Fibroblast of pulmonary artery (primary cell): ENCODE measurements around the gene ANKRD39.

Source experiments
- DNase-seq: peaks from one replicate; pipeline ENCODE4 v3.0.0-alpha.2; 2010; ENCODE audit warnings: low read depth
- H3K4me3 ChIP-seq: replicated peaks from 2 replicates; pipeline ENCODE4 v1.5.1; 2011; ENCODE audit warnings: low read depth, mild to moderate bottlenecking, control low read depth, low read length, moderate library complexity
- TF ChIP-seq, protein P1 (sequence below): IDR thresholded peaks from 2 replicates; pipeline ENCODE4 v1.5.1; 2011; ENCODE audit warnings: mild to moderate bottlenecking, control low read depth, low read length, inconsistent platforms; ENCODE audit errors: missing control alignments

ANKRD39 gene

DNA sequence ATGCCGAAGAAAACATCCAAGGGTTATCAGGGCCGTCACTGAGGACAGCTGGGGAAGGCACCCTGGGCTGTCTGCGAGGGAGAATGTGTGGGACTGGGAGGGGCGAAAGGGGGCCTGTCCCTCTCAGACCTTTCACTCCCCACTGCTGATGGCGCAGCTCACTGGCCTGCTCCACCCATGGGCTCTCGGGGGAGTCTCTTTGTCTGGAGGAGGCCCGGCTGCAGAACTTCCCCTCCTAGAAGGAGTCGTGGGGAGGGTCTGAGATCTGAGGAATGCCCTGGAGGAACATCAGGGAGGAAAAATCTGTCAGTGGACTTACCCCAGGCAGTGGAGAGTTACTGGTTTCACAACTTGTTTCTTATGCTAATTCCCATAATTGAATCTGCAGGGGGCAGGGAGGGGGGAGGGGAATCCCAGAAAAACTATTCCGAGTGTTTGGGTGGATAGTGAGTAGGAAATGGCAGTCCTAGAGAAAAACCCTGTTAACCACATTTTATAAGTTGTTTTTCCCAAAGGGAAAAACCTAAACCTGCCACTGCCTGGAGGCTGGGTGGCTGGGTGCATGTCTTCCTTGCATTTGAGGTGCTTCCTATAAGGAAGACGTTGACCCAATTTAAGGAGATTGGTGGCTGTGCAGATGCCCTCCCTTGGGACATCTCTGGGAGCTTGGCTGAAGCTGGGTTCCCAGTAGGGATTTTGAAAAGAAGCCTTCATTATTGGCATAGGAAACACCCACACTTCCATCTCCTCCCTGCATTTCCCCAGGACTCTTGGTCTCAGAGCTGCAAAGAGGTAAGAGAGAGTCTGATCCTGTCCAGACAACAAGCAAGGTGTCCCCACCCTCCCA, 23.8 kb upstream of the ANKRD39 start:
- TF ChIP-seq, protein P1, sequence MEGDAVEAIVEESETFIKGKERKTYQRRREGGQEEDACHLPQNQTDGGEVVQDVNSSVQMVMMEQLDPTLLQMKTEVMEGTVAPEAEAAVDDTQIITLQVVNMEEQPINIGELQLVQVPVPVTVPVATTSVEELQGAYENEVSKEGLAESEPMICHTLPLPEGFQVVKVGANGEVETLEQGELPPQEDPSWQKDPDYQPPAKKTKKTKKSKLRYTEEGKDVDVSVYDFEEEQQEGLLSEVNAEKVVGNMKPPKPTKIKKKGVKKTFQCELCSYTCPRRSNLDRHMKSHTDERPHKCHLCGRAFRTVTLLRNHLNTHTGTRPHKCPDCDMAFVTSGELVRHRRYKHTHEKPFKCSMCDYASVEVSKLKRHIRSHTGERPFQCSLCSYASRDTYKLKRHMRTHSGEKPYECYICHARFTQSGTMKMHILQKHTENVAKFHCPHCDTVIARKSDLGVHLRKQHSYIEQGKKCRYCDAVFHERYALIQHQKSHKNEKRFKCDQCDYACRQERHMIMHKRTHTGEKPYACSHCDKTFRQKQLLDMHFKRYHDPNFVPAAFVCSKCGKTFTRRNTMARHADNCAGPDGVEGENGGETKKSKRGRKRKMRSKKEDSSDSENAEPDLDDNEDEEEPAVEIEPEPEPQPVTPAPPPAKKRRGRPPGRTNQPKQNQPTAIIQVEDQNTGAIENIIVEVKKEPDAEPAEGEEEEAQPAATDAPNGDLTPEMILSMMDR = no peak
- no peak overlapping the region for H3K4me3 ChIP-seq
- DNase-seq = no peak

DNA sequence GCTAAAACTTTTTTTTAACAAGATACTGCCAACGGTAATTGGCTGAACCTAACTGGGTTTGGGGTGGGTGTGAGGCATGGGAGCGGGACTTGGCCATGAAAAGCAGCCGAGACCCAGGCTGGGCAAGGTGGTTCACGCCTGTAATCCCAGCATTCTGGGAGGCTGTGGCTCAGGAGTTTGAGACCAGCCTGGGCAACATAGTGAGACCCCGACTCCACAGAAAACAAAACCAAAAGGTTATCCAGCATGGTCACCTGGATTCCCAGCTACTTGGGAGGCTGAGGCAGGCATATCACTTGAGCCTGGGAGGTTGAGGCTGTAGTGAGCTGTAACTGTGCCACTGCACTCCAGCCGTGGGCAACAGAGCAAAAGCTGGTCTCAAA, 23.1 kb upstream of the ANKRD39 start:
- no peak overlapping the region for H3K4me3 ChIP-seq
- TF ChIP-seq, protein P1 = no peak
- no peak for DNase-seq

DNA sequence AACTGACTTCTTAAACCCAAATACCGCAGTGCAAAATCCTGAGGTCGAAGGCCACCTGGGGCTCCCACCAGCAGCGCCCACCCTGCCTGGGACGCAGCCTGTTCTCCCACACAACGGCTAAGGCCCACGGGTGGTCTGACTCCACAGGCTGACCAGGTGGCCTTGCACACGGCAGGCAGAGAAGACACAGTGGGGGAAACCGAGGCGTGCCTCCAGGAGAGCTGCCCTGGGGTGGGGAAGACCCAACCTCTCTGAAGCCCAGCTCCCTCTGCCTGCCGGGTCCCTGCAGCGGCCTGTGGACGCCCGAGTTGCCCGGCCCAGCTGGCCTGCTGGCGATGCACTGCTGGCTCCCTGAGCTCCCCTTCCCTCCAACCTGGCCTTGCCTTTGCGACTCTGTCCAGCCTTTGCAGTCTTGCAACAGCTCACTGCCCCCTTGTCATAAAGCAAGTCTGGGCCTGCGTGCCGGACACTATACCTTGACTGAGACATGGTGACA, 21.8 kb upstream of the ANKRD39 start:
- TF ChIP-seq, protein P1 = no peak
- H3K4me3 ChIP-seq = no peak overlapping the region

DNA sequence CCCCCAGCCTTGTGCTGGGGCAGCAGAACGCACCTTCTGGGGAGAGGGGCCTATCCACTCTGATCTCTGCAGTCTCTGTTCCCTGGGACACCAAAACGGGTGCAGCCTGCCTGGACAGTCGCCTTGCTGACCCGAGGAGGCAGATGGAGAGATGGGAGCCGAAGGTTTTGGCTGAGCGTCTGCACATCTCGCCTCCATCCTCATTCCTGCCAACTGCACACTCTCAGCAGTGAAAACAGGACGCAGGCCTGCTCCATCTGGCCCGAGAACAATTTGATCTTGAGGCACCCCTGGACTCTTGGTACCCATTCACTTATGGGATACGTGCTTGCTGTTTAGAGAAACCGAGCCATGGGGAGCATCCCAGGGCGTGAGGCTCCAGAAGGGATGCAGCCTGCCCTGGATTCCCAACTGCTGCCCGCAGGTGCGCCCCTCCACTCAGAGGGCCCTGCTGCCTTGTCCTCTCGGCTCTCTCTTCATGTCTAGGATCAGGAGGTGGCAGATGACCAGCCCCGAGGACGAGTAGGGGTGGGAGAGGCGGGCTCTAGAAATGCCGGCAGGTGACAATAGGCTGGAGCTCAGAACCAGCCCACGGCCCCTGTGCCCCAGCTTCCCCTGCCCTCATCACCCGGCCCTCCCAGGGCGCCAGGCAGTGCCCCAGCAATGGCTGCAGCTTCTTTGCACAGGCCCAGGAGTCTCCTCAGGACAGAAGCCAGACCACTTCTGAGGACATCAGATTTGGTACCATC, 21.2 kb upstream of the ANKRD39 start:
- TF ChIP-seq, protein P1 = no peak
- H3K4me3 ChIP-seq = no peak overlapping the region
- no peak for DNase-seq

More for the DNA sequence above, 21.8 kb upstream of the ANKRD39 start:
- no peak for DNase-seq

DNA sequence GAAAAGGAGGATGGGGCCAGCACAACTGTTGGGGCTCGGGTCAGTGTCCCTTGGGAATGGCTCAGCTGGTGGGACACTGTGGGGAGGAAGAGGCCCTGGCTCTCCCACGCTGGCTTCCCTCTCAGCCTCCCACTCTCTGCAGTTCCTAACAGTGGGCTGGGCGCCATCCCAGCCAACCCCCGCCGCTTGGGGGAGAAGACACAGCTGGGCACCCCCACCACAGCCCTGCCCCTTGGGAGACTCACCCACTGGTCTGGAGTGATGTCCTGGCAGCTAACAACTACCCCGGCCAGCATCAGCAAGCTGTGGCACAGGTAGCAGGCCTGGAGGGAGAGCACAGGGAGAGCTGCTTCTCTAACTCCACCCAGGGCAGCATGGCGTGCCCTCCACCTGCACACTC, 20.4 kb upstream of the ANKRD39 start:
- TF ChIP-seq, protein P1 = no peak
- no peak for DNase-seq
- no peak overlapping the region for H3K4me3 ChIP-seq

DNA sequence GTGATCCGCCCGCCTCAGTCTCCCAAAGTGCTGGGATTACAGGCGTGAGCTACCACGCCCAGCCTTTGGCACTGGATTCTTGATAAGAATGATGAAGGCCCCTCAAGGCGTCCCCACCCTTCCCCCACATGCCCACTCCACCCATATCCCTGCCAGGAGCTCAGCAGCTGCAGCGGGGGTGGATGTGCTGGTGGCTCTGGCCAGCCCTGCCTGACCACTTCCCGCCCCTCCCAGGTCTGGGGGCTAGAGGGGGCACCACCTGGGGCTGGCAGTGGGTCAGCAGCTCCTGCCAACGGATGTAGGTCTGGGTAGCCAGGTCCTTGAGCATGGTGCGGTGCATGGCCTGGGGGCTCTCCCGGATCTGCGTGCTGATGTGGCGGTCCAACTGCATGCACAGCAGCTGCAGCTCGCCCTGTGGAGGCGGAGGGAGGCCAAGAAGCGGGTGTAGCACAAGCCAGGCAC, 19.8 kb upstream of the ANKRD39 start:
- TF ChIP-seq, protein P1 = no peak
- H3K4me3 ChIP-seq = no peak overlapping the region
- DNase-seq = no peak
